ENCODE measurements around the gene CPNE4. TPM values are rescaled to one million over a fixed set of nuclear protein-coding genes. Genes with fewer than 3 reads are reported as not detected.
"Not testable (repeated sequence)": the region's sequence is repeated elsewhere in the genome, so short reads cannot be mapped to it uniquely, and the experiment has no call there.

CPNE4 gene
- total RNA-seq, 1 experiment from 2014 or later: not detected

GRCh38 chr3:131963442-131963841, 71.4 kb downstream of the CPNE4 start:
- H3K9me2 ChIP-seq (replicated peaks; ENCODE audit: insufficient read depth, low read length); H4K20me1 ChIP-seq (ENCODE audit: insufficient read depth, low read depth, low read length); H3K36me3 ChIP-seq (ENCODE audit: insufficient read depth, low read length); H3K27me3 ChIP-seq (ENCODE audit: low read length); H3K4me3 ChIP-seq (ENCODE audit: low read length); H3K79me2 ChIP-seq (ENCODE audit: low read length); H3K9me3 ChIP-seq (ENCODE audit: low read length); H2AFZ ChIP-seq (ENCODE audit: low read length); H3K4me1 ChIP-seq (ENCODE audit: low read length); H3K9ac ChIP-seq (ENCODE audit: low read length); H3K27ac ChIP-seq (ENCODE audit: low read length); H3K4me2 ChIP-seq (ENCODE audit: low read depth, low read length, poor library complexity, severe bottlenecking); DNase-seq: not testable (repeated sequence)

DNA sequence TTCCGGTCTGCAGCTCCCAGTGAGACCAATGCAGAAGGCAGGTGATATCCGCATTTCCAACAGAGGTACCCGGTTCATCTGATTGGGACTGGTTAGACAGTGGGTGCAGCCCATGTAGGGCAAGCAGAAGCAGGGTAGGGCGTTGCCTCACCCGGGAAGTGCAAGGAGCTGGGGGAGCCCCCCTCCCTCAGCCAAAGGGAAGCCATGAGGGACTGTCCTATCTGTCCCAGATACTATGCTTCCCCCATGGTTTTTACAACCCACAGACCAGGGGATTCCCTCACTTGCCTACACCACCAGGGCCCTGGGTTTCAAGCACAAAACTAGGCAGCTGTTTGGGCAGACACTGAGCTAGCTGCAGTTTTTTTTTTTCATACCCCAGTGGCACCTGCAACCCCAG, 71.8 kb downstream of the CPNE4 start:
- Histone ChIP-seq H3K27me3 (ENCODE audit: low read length) (no peaks in the 10 kb centered on the region), H3K4me2 (ENCODE audit: low read depth, low read length, poor library complexity, severe bottlenecking) (no peak overlapping the region), H4K20me1 (ENCODE audit: insufficient read depth, low read depth, low read length) (no peaks in the 10 kb centered on the region)

GRCh38 chr3:131960324-131960723, 74.5 kb downstream of the CPNE4 start:
- H3K4me2 ChIP-seq (ENCODE audit: low read depth, low read length, poor library complexity, severe bottlenecking): no peak overlapping the region
- no peaks in the 10 kb centered on the region for H3K79me2 ChIP-seq (ENCODE audit: low read length)
- no peak overlapping the region for H3K4me3 ChIP-seq (ENCODE audit: low read length)

More for the DNA sequence above, 71.8 kb downstream of the CPNE4 start:
- Histone ChIP-seq H3K79me2 (ENCODE audit: low read length) (no peaks in the 10 kb centered on the region), H2AFZ (ENCODE audit: low read length) (no peak overlapping the region), H3K9ac (ENCODE audit: low read length) (no peak overlapping the region), H3K36me3 (ENCODE audit: insufficient read depth, low read length) (no peaks in the 10 kb centered on the region), H3K27ac (ENCODE audit: low read length) (no peak overlapping the region), H3K9me3 (ENCODE audit: low read length) (no peaks in the 10 kb centered on the region), H3K9me2 (replicated peaks; ENCODE audit: insufficient read depth, low read length) (no peaks in the 10 kb centered on the region), H3K4me1 (ENCODE audit: low read length) (no peaks in the 10 kb centered on the region), H3K4me3 (ENCODE audit: low read length) (no peak overlapping the region)
- no peak for DNase-seq

GRCh38 chr3:131957980-131958379, 76.8 kb downstream of the CPNE4 start:
- H3K36me3 ChIP-seq (ENCODE audit: insufficient read depth, low read length): no peaks in the 10 kb centered on the region
- H3K9me3 ChIP-seq (ENCODE audit: low read length): no peaks in the 10 kb centered on the region
- no peaks in the 10 kb centered on the region for H3K9me2 ChIP-seq (replicated peaks; ENCODE audit: insufficient read depth, low read length)
- no peak for DNase-seq
- H4K20me1 ChIP-seq (ENCODE audit: insufficient read depth, low read depth, low read length): no peaks in the 10 kb centered on the region
- H3K4me2 ChIP-seq (ENCODE audit: low read depth, low read length, poor library complexity, severe bottlenecking): no peak overlapping the region
- H2AFZ ChIP-seq (ENCODE audit: low read length): no peak overlapping the region
- no peaks in the 10 kb centered on the region for H3K4me1 ChIP-seq (ENCODE audit: low read length)
- no peaks in the 10 kb centered on the region for H3K27me3 ChIP-seq (ENCODE audit: low read length)
- no peaks in the 10 kb centered on the region for H3K79me2 ChIP-seq (ENCODE audit: low read length)
- H3K4me3 ChIP-seq (ENCODE audit: low read length): no peak overlapping the region
- H3K9ac ChIP-seq (ENCODE audit: low read length): no peak overlapping the region
- H3K27ac ChIP-seq (ENCODE audit: low read length): no peak overlapping the region

More at GRCh38 chr3:131960324-131960723, 74.5 kb downstream of the CPNE4 start:
- no peak for DNase-seq
- Histone ChIP-seq H3K36me3 (ENCODE audit: insufficient read depth, low read length) (no peaks in the 10 kb centered on the region), H3K9me2 (replicated peaks; ENCODE audit: insufficient read depth, low read length) (no peaks in the 10 kb centered on the region), H2AFZ (ENCODE audit: low read length) (no peak overlapping the region), H3K27me3 (ENCODE audit: low read length) (no peaks in the 10 kb centered on the region), H3K4me1 (ENCODE audit: low read length) (no peaks in the 10 kb centered on the region), H3K27ac (ENCODE audit: low read length) (no peak overlapping the region), H3K9ac (ENCODE audit: low read length) (no peak overlapping the region), H3K9me3 (ENCODE audit: low read length) (no peaks in the 10 kb centered on the region), H4K20me1 (ENCODE audit: insufficient read depth, low read depth, low read length) (no peaks in the 10 kb centered on the region)

- H3K9me3 ChIP-seq (ENCODE audit: low read length): no peaks in the 10 kb centered on the region
- H4K20me1 ChIP-seq (ENCODE audit: insufficient read depth, low read depth, low read length): no peaks in the 10 kb centered on the region
- H3K79me2 ChIP-seq (ENCODE audit: low read length): no peaks in the 10 kb centered on the region
- H3K4me2 ChIP-seq (ENCODE audit: low read depth, low read length, poor library complexity, severe bottlenecking): no peak overlapping the region
- H3K36me3 ChIP-seq (ENCODE audit: insufficient read depth, low read length): no peaks in the 10 kb centered on the region
- no peak overlapping the region for H3K4me3 ChIP-seq (ENCODE audit: low read length)
- H3K27ac ChIP-seq (ENCODE audit: low read length): no peak overlapping the region
- H3K27me3 ChIP-seq (ENCODE audit: low read length): no peaks in the 10 kb centered on the region
- H2AFZ ChIP-seq (ENCODE audit: low read length): no peak overlapping the region
- no peak overlapping the region for H3K9ac ChIP-seq (ENCODE audit: low read length)
- H3K4me1 ChIP-seq (ENCODE audit: low read length): no peaks in the 10 kb centered on the region
- no peaks in the 10 kb centered on the region for H3K9me2 ChIP-seq (replicated peaks; ENCODE audit: insufficient read depth, low read length)
- peak; percentile 19 for DNase-seq
Observed at GRCh38 chr3:131957511-131957910, 77.3 kb downstream of the CPNE4 start.

DNA sequence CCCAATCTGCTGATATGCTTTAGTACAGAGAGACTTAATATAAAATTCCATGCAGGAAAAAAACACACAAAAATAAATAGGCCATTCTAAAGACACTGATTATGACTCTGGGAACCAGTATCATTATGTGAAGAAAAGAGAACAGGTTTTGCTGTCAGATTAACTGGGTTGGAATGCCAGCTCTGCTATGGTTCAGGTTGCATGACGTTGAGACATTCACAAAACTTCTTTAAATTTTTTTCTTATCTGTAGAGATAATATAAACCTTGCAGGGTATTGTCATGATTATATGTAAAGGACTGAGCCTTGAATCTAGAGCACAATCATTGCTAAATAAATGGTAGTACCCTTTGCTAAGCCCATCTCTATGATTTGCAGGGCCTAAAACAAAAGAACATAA, 86.0 kb downstream of the CPNE4 start:
- no peaks in the 10 kb centered on the region for H4K20me1 ChIP-seq (ENCODE audit: insufficient read depth, low read depth, low read length)
- H3K9me3 ChIP-seq (ENCODE audit: low read length): no peaks in the 10 kb centered on the region
- H2AFZ ChIP-seq (ENCODE audit: low read length): no peak overlapping the region
- no peaks in the 10 kb centered on the region for H3K9me2 ChIP-seq (replicated peaks; ENCODE audit: insufficient read depth, low read length)
- no peaks in the 10 kb centered on the region for H3K79me2 ChIP-seq (ENCODE audit: low read length)
- H3K9ac ChIP-seq (ENCODE audit: low read length): no peak overlapping the region
- H3K27me3 ChIP-seq (ENCODE audit: low read length): no peaks in the 10 kb centered on the region
- DNase-seq: no peak
- no peaks in the 10 kb centered on the region for H3K36me3 ChIP-seq (ENCODE audit: insufficient read depth, low read length)
- H3K27ac ChIP-seq (ENCODE audit: low read length): no peak overlapping the region
- no peak overlapping the region for H3K4me2 ChIP-seq (ENCODE audit: low read depth, low read length, poor library complexity, severe bottlenecking)
- H3K4me3 ChIP-seq (ENCODE audit: low read length): no peak overlapping the region
- H3K4me1 ChIP-seq (ENCODE audit: low read length): no peaks in the 10 kb centered on the region

GRCh38 chr3:131944676-131945075, 90.1 kb downstream of the CPNE4 start:
- Histone ChIP-seq H3K9ac (ENCODE audit: low read length) (no peak overlapping the region), H3K9me3 (ENCODE audit: low read length) (no peaks in the 10 kb centered on the region), H3K4me1 (ENCODE audit: low read length) (no peaks in the 10 kb centered on the region), H2AFZ (ENCODE audit: low read length) (no peak overlapping the region), H3K36me3 (ENCODE audit: insufficient read depth, low read length) (no peaks in the 10 kb centered on the region), H3K27ac (ENCODE audit: low read length) (no peak overlapping the region), H3K9me2 (replicated peaks; ENCODE audit: insufficient read depth, low read length) (no peaks in the 10 kb centered on the region), H3K4me2 (ENCODE audit: low read depth, low read length, poor library complexity, severe bottlenecking) (no peak overlapping the region), H3K4me3 (ENCODE audit: low read length) (no peak overlapping the region), H3K27me3 (ENCODE audit: low read length) (no peaks in the 10 kb centered on the region), H3K79me2 (ENCODE audit: low read length) (no peaks in the 10 kb centered on the region), H4K20me1 (ENCODE audit: insufficient read depth, low read depth, low read length) (no peaks in the 10 kb centered on the region)
- DNase-seq: no peak

DNA sequence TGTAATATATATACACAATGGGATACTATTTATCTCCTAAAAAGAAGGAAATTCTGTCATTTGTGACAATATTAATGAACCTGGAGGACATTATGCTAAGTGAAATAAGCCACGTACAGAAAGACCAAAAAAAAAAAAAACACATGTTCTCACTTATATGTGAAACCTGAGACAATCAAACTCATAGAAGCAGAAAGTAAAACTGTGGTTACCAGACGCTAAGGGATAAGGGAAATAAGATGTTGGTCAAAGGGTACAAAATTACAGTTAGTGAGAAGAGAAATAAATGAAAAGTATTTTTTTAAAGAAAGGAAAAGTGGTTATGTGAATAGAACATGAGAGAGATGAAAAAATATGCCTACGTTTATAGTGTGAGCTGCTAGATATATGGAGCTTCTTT, 101.1 kb downstream of the CPNE4 start:
- Histone ChIP-seq H3K36me3 (ENCODE audit: insufficient read depth, low read length) (no peaks in the 10 kb centered on the region), H3K4me2 (ENCODE audit: low read depth, low read length, poor library complexity, severe bottlenecking) (no peak overlapping the region), H3K27me3 (ENCODE audit: low read length) (no peaks in the 10 kb centered on the region), H3K9me3 (ENCODE audit: low read length) (no peaks in the 10 kb centered on the region), H3K79me2 (ENCODE audit: low read length) (no peaks in the 10 kb centered on the region), H3K4me3 (ENCODE audit: low read length) (no peak overlapping the region), H3K9me2 (replicated peaks; ENCODE audit: insufficient read depth, low read length) (no peaks in the 10 kb centered on the region), H3K27ac (ENCODE audit: low read length) (no peak overlapping the region), H4K20me1 (ENCODE audit: insufficient read depth, low read depth, low read length) (no peaks in the 10 kb centered on the region), H2AFZ (ENCODE audit: low read length) (no peak overlapping the region), H3K9ac (ENCODE audit: low read length) (no peak overlapping the region), H3K4me1 (ENCODE audit: low read length) (no peaks in the 10 kb centered on the region)
- DNase-seq: no peak

DNA sequence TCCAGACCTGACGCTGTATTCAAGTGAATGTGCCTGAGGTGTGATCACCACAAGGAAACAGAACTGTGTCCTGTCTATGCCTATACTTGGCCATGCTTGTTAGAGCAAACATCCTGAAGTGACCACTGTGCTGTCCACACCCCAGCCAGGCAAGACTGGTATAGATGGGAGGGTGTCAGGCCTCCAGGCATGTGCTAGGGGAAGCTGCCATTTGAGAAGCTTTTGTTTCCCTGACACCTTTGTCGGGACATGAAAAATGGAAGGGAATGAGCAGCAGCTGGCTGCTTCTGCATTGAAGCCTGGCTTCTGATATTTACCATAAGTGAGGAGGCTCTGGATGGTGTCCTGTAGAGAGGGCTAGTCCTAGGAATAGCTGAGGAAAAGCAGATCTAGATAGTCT, 106.2 kb downstream of the CPNE4 start:
- Histone ChIP-seq H3K4me1 (ENCODE audit: low read length) (no peaks in the 10 kb centered on the region), H3K9me2 (replicated peaks; ENCODE audit: insufficient read depth, low read length) (no peaks in the 10 kb centered on the region), H2AFZ (ENCODE audit: low read length) (no peak overlapping the region), H3K27me3 (ENCODE audit: low read length) (no peaks in the 10 kb centered on the region), H3K9me3 (ENCODE audit: low read length) (no peaks in the 10 kb centered on the region), H4K20me1 (ENCODE audit: insufficient read depth, low read depth, low read length) (no peaks in the 10 kb centered on the region), H3K36me3 (ENCODE audit: insufficient read depth, low read length) (no peaks in the 10 kb centered on the region), H3K4me2 (ENCODE audit: low read depth, low read length, poor library complexity, severe bottlenecking) (no peak overlapping the region), H3K27ac (ENCODE audit: low read length) (no peak overlapping the region), H3K79me2 (ENCODE audit: low read length) (no peaks in the 10 kb centered on the region), H3K4me3 (ENCODE audit: low read length) (no peak overlapping the region), H3K9ac (ENCODE audit: low read length) (no peak overlapping the region)
- DNase-seq: no peak
